ENCODE measurements around the gene RNASE11.

RNASE11 gene

GRCh38 chr14:20548414-20549158, 39.2 kb downstream of the RNASE11 start:
- Mint-ChIP-seq H3K4me1 (ENCODE audit: low read depth) (no peaks in the 10 kb centered on the region), H3K4me3 (no peak overlapping the region), H3K9me3 (ENCODE audit: low read depth) (no peaks in the 10 kb centered on the region), H3K27ac (no peak overlapping the region), H3K27me3 (peaks cover 14% of the 10 kb centered on the region), H3K36me3 (peaks cover 2% of the 10 kb centered on the region)

GRCh38 chr14:20546877-20547276, 40.9 kb downstream of the RNASE11 start:
- Mint-ChIP-seq H3K9me3 (ENCODE audit: low read depth) (no peaks in the 10 kb centered on the region), H3K36me3 (no peaks in the 10 kb centered on the region), H3K27me3 (peaks cover 14% of the 10 kb centered on the region), H3K27ac (no peak overlapping the region), H3K4me1 (ENCODE audit: low read depth) (no peaks in the 10 kb centered on the region), H3K4me3 (no peak overlapping the region)

- no peaks in the 10 kb centered on the region for H3K9me3 Mint-ChIP-seq (ENCODE audit: low read depth)
- H3K27me3 Mint-ChIP-seq = peaks cover 6% of the 10 kb centered on the region
- H3K4me1 Mint-ChIP-seq (ENCODE audit: low read depth) = no peaks in the 10 kb centered on the region
- no peak overlapping the region for H3K4me3 Mint-ChIP-seq
- no peak overlapping the region for H3K27ac Mint-ChIP-seq
- no peaks in the 10 kb centered on the region for H3K36me3 Mint-ChIP-seq
Observed at GRCh38 chr14:20539906-20540305, 47.9 kb downstream of the RNASE11 start.

Measured in activated naive CD8-positive, alpha-beta T cell (primary cell).